ENCODE results near the gene PRKG1.
"Not testable (repeated sequence)": the region's sequence is repeated elsewhere in the genome, so short reads cannot be mapped to it uniquely, and the experiment has no call there.

Gene PRKG1

GRCh38 chr10:51510231-51510630, 435.9 kb downstream of the PRKG1 start:
- DNase-seq (ENCODE audit: low spot score) = no peak

DNA sequence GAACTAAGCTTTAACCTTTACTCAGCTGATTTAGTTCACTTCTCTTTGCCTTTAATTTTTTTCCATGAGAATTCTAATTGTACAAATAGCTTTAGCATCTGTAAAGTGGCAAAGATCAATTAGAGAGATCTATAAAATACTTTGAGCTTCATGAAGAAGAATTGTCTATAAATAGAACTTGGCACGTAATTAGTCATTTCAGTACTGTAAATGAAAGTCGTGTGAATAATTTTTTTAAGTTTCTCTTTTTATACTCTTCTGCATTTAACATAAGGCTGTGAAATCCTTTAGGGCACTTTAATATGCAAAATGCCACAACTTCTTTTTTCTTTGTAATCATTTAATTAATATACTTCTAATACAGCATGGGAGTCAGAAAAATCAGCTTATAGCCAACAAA, 447.3 kb downstream of the PRKG1 start:
- DNase-seq (ENCODE audit: low spot score) = no peak

DNA sequence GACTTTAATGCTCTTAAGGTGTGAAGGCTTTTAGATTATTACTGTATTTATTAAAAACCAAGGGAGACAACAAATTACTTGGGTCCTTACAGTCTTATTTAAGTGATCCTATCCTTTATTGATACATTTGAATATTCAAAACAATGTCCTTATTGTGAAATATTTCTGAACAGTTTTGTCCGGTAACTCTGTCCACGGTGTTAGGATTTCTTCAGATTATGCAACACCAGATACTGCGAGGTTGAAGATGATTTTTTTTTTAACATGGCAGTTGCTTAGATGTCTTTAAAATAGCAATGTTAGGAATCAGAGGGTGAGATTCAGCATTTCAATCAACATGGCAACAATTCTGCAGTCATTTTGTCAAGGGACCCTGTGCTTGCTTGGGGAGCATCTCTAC, 448.6 kb downstream of the PRKG1 start:
- no peak for DNase-seq (ENCODE audit: low spot score)

DNA sequence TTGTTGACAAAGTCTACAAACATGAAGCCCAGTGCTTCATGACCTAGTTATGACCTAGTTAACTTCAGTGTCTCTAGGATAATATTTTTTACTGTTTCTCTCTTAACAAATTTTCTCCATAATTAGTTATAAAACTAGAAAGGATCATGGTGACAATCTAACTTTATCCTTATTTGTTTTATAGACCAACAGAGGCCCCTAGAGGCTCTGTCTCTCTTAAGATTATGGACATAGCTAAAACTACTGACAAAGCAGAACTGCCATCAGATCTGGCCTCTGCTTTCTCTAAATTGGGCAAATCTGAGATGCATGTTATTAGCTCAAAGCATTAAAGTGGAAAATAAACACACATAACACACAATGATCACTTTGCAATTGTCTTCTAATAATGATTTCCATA, 449.2 kb downstream of the PRKG1 start:
- DNase-seq (ENCODE audit: low spot score) = no peak

GRCh38 chr10:51524041-51524440, 449.8 kb downstream of the PRKG1 start:
- DNase-seq (ENCODE audit: low spot score) = no peak

DNA sequence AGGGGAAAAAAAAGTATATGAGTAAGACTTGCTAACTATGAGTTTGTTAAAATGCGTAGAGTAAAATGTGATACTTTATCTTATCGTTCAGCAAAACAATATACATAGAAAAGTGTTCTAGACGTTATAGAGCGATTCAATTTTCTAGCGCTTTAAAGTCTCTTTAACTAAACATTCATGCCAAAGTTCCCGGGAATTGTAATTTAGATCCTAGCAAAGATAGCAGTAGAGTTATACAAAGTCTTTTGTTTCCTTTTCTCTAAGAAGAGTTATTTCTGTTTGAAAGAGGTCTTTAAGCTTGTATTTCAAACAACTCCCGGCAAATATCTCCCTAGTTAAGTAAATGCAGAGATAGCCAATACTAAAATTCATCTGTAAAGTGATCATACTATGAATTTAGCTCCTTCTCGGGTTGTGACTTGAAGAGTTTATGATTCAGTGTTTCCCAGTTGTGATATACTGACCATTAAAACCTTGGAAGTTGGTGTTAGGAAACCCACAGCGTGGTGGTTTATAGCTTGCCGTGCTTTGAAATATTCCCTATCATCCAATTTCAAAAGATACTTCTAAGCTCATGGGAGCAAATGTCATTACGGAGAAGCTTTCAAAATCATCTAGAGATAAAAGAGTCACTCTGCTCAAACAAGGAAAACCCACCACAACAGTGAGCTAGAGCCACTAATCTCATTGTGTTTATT, 453.4 kb downstream of the PRKG1 start:
- DNase-seq (ENCODE audit: low spot score) = no peak

DNA sequence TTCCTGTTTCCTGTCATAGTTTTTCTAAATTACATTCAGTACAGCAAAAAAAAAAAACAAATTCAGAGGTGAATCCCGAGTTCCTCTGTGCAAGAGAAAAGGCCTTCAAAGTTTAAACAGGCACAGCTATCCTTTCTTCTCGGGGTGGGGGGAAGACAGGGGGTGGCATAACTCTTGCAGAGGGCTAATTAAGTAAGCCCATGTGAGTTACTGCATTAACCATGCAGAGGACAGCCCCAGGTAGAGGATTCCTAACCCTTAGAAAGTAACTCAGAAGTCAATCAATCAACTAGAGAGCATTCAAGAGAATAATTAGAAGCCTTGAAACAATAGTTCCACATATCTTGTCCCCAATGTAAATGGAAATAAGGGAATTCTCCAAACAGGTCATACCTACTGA, 454.2 kb downstream of the PRKG1 start:
- no peak for DNase-seq (ENCODE audit: low spot score)

- no peak for DNase-seq (ENCODE audit: low spot score)
These were observed 456.3 kb downstream of the PRKG1 start for GRCh38 chr10:51530541-51530940.

- DNase-seq (ENCODE audit: low spot score) = no peak
These were observed 457.8 kb downstream of the PRKG1 start for GRCh38 chr10:51532044-51532443.

GRCh38 chr10:51542853-51543252, 468.6 kb downstream of the PRKG1 start:
- DNase-seq (ENCODE audit: low spot score) = no peak

- DNase-seq (ENCODE audit: low spot score) = no peak
These were observed 470.6 kb downstream of the PRKG1 start for GRCh38 chr10:51544933-51545332.

DNA sequence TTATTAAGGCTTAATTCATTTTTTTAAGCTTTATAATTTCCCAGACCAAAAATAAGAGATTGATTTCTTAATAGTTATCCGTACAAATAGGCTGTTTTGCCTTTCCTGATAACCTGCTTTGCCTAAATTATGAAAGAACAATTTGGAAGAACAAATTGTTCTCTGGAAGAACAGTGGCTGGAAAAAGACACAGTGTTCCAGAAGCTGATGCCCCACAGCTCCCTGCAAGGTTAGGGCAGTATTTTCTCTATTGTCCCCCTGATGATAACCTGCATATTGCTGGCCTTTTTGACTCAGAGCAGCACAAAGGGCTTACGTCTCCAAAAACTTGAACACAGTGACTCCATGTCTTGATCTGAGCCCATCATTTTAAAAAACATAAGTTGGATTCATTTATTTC, 473.7 kb downstream of the PRKG1 start:
- no peak for DNase-seq (ENCODE audit: low spot score)

GRCh38 chr10:51552879-51553278, 478.6 kb downstream of the PRKG1 start:
- no peak for DNase-seq (ENCODE audit: low spot score)

DNA sequence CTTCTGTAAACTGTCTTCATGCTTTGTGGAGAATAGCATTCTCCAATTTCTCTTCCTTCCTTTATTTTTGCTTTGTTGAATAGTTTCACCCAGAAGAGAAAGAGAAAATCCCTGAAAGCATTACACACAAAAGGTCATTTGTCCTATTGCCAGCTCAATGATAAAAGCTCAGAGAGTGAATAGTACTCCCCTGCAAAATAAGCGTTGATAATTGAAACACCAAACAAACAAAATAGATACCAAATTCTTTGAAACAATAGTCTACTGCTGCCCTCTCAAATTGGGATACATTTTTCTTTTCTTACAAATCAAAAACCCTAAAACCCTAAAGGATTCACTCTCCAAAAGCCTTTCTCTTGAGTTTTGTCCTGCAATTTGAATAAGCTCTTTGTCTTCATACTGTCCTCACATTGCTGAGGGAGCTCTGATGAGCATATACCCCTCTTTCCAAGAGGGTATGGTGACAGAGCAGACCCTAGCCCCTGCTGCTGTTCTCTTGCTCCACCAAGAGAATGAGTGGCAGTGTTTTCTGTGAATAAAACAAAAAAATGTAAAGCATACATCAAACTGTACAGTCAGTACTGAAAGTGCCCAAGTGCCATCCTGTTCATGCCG, 490.7 kb downstream of the PRKG1 start:
- DNase-seq (ENCODE audit: low spot score) = no peak

GRCh38 chr10:51567271-51567670, 493.0 kb downstream of the PRKG1 start:
- DNase-seq (ENCODE audit: low spot score) = no peak

DNA sequence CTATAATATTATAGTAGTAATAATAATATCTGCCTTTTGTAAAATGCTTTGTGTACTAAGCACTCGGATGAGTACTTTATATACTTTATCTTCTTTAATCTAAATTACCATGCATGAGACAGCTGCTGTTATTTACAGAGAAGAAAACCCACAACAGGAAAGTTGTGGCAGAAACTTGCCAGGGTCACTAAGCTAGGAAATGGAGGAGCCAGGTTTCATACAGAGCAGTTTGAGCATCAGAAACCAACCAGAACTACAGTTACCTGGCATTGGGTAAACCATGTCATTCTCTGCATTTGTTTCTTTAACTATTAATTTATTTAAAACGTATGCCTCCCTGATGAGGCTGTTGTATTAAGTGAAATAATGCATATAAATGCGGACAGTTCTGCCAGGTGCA, 495.2 kb downstream of the PRKG1 start:
- DNase-seq (ENCODE audit: low spot score) = no peak

- no peak for DNase-seq (ENCODE audit: low spot score)
These were observed 500.2 kb downstream of the PRKG1 start for GRCh38 chr10:51574248-51575048.

GRCh38 chr10:51581196-51581595, 506.9 kb downstream of the PRKG1 start:
- not testable (repeated sequence) for DNase-seq (ENCODE audit: low spot score)

DNA sequence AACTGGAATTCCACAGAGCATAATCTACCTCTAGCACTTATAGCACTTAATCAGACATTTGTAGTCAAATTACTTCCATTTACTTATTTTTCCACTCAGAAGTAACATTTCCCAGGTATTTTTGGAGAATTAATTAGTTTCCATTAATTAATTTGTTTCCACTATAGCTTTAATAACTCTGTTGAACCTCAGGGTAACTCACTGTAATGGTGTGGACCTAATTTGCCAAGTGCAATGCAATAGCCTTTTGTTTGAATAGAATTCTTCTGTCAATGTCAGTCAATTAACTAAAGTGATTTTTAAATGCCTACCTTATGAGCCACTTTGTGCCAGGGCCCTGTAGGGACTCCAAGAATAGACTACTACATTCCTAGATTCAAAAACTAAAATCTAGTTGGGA, 509.7 kb downstream of the PRKG1 start:
- no peak for DNase-seq (ENCODE audit: low spot score)

DNA sequence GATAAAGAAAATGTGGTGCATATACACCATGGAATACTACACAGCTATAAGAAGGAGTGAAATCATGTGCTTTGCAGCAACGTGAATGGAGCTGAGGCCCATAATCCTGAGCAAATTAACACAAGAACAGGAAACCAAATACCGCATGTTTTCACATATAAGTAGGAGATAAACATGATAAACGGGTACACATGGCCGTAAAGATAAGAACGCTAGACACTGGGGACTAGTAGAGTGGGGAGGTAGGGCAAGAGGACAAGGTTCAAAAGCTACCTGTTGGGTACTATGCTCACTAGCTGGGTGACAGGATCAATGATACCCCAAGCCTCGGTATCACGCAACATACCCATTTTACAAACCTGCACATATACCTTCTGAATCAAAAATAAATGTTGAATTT, 511.5 kb downstream of the PRKG1 start:
- DNase-seq (ENCODE audit: low spot score) = no peak

DNA sequence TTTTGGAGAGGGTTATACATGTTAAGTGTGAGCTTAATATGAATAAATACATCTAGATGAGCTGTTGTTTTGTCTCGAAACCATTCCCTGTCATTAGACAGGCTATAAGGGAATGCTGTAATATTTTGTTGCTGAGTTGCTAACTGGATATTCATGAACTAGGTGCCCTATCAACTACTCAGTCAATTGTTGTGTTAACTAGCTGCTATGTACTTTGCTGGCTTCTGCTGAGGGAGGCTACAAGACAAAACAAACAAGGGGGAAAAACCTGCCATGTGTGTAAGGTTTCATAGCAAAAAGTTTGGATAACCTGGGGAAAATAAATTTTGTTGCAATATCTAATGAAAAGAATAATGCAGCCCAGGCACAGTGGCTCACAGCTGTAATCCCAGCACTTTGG, 514.7 kb downstream of the PRKG1 start:
- no peak for DNase-seq (ENCODE audit: low spot score)

DNA sequence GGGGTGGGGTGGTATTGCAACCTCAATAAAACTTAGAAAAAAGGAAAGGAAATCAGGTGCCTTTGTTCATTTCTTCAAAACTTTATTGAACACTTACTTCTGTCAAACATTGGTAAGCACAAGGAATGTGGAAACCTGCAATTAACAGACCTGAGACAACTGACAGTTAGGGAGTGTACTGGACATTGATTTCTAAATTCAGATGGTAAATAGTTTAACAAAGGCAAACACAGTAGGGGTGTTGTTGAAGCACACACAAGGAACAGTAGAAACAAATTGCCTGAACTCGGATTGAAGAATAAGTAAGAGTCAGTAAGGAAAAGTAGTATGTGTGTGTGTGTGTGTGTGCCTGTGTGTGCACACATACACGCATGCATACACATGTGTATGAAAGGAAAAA, 516.5 kb downstream of the PRKG1 start:
- no peak for DNase-seq (ENCODE audit: low spot score)

- DNase-seq (ENCODE audit: low spot score) = no peak
These were observed 522.4 kb downstream of the PRKG1 start for GRCh38 chr10:51596695-51597094.

Data from D341Med (cell line).